ENCODE data around the gene OSBP2. TPM values are rescaled to one million over a fixed set of nuclear protein-coding genes. Genes with fewer than 3 reads are reported as not detected.
"Not testable (repeated sequence)": the region's sequence is repeated elsewhere in the genome, so short reads cannot be mapped to it uniquely, and the experiment has no call there.

Gene OSBP2
- total RNA-seq, 2 donors from 2014 or later, result 4.0 to 16.8 TPM

- H3K4me1 ChIP-seq, result no peaks in the 10 kb centered on the region
- no peaks in the 10 kb centered on the region for H3K36me3 ChIP-seq
- H3K27me3 ChIP-seq, result no peaks in the 10 kb centered on the region
- DNase-seq (ENCODE audit: low spot score), result no peak
- no peak overlapping the region for H3K4me3 ChIP-seq
- no peaks in the 10 kb centered on the region for H3K9me3 ChIP-seq
- TF ChIP-seq CTCF (IDR thresholded peaks at IDR 0.05), result no peak
- H3K27ac ChIP-seq, result no peak overlapping the region
Observed at GRCh38 chr22:30776476-30776875, 81.8 kb downstream of the OSBP2 start.

GRCh38 chr22:30777146-30777545 is 82.5 kb downstream of the OSBP2 start:
- H3K27me3 ChIP-seq; H3K4me3 ChIP-seq; H3K9me3 ChIP-seq; H3K36me3 ChIP-seq; H3K27ac ChIP-seq; H3K4me1 ChIP-seq; DNase-seq (ENCODE audit: low spot score): not testable (repeated sequence)

GRCh38 chr22:30777587-30777986 is 82.9 kb downstream of the OSBP2 start:
- no peaks in the 10 kb centered on the region for H3K27me3 ChIP-seq
- H3K9me3 ChIP-seq, result no peaks in the 10 kb centered on the region
- no peak for DNase-seq (ENCODE audit: low spot score)
- H3K4me1 ChIP-seq, result no peaks in the 10 kb centered on the region
- no peak overlapping the region for H3K4me3 ChIP-seq
- H3K36me3 ChIP-seq, result no peaks in the 10 kb centered on the region
- no peak overlapping the region for H3K27ac ChIP-seq
- no peak for TF ChIP-seq CTCF (IDR thresholded peaks at IDR 0.05)

- no peak overlapping the region for H3K27ac ChIP-seq
- H3K27me3 ChIP-seq, result no peaks in the 10 kb centered on the region
- H3K9me3 ChIP-seq, result no peaks in the 10 kb centered on the region
- no peak for DNase-seq (ENCODE audit: low spot score)
- no peaks in the 10 kb centered on the region for H3K4me1 ChIP-seq
- no peak overlapping the region for H3K4me3 ChIP-seq
- no peak for TF ChIP-seq CTCF (IDR thresholded peaks at IDR 0.05)
- no peaks in the 10 kb centered on the region for H3K36me3 ChIP-seq
Observed at GRCh38 chr22:30778261-30778660, 83.6 kb downstream of the OSBP2 start.

GRCh38 chr22:30780026-30780425 is 85.4 kb downstream of the OSBP2 start:
- TF ChIP-seq CTCF (IDR thresholded peaks at IDR 0.05), result no peak
- Histone ChIP-seq H3K27me3 (no peaks in the 10 kb centered on the region), H3K36me3 (no peaks in the 10 kb centered on the region), H3K9me3 (no peaks in the 10 kb centered on the region), H3K4me3 (no peak overlapping the region), H3K27ac (no peak overlapping the region), H3K4me1 (no peaks in the 10 kb centered on the region)
- DNase-seq (ENCODE audit: low spot score), result no peak

- Histone ChIP-seq H3K9me3 (no peaks in the 10 kb centered on the region), H3K27me3 (no peaks in the 10 kb centered on the region), H3K27ac (no peak overlapping the region), H3K36me3 (no peaks in the 10 kb centered on the region), H3K4me3 (no peak overlapping the region), H3K4me1 (no peaks in the 10 kb centered on the region)
- no peak for DNase-seq (ENCODE audit: low spot score)
- TF ChIP-seq CTCF (IDR thresholded peaks at IDR 0.05), result no peak
Observed at GRCh38 chr22:30781271-30781875, 86.7 kb downstream of the OSBP2 start.

Data from right atrium auricular region (tissue), 2 donors.